IPS-20b (cell line): ENCODE results near the gene WDTC1.
"Not testable (repeated sequence)": the region's sequence is repeated elsewhere in the genome, so short reads cannot be mapped to it uniquely, and the experiment has no call there.

Experiments
- H3K27ac ChIP-seq: one replicate; pipeline ENCODE4 v1.5.1; 2013; ENCODE audit warnings: low read length
- H3K27me3 ChIP-seq: 2 replicates; pipeline ENCODE4 v1.6.1; 2013; ENCODE audit warnings: mild to moderate bottlenecking, low read length, inconsistent platforms; ENCODE audit not compliant: insufficient read depth
- H3K36me3 ChIP-seq: 2 replicates; pipeline ENCODE4 v1.6.1; 2013; ENCODE audit warnings: low read depth, mild to moderate bottlenecking, inconsistent platforms, low read length, moderate library complexity; ENCODE audit not compliant: insufficient read depth
- H3K4me1 ChIP-seq: 2 replicates; pipeline ENCODE4 v1.6.1; 2013; ENCODE audit warnings: mild to moderate bottlenecking, control low read depth, inconsistent platforms, low read length, moderate library complexity; ENCODE audit not compliant: insufficient read depth
- H3K4me3 ChIP-seq: 2 replicates; pipeline ENCODE4 v1.5.1; 2013; ENCODE audit warnings: mild to moderate bottlenecking, low read length, inconsistent platforms
- H3K9ac ChIP-seq: 2 replicates; pipeline ENCODE4 v1.6.1; 2013; ENCODE audit warnings: low read depth, mild to moderate bottlenecking, inconsistent platforms, low read length, moderate library complexity
- H3K9me3 ChIP-seq: 2 replicates; pipeline ENCODE4 v1.6.1; 2013; ENCODE audit warnings: mild to moderate bottlenecking, low read depth, low read length, inconsistent platforms; ENCODE audit not compliant: insufficient read depth

Gene WDTC1

DNA sequence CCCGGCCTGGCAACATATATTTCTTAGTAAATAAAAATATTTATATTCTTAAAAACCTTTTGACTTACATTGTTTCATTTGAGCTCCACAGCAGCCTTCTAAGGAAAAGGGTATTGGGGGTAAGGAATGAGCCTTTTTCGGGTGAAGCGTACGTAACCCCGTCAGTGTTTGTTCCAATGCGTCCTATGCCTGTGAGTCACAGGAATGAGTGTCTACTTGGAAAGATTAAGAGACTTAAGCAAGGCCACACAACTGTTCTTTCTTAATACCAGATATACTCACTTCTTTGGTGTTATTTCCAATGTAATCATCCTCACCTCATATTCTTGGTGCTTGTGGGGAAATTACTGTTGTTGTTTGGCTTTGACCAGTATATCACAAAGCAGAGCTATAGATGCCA, 22.7 kb downstream of the WDTC1 start:
- Histone ChIP-seq H3K9me3 (no peaks in the 10 kb centered on the region), H3K4me1 (no peaks in the 10 kb centered on the region), H3K27ac (no peak overlapping the region), H3K27me3 (no peaks in the 10 kb centered on the region), H3K9ac (no peak overlapping the region), H3K36me3 (no peaks in the 10 kb centered on the region), H3K4me3 (no peak overlapping the region)

DNA sequence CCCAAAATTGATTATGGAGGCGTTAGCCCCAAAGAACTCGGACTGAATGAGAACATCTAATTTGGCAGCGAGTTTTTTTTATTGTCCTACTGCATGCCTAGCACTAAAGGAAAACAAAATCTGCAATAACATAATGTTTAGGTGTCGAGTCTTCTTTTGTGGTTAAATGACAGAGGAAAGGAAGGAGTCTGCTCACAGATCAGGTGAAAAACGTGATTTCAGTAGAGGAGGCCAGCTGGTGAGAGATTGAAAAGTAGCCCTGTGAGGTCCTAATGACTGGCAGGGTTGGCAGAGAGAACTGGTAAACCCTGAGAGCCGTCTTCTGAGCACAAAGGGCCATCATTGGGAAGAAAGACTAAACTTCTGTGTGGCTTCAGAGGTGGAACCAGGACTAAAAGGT, 24.2 kb downstream of the WDTC1 start:
- Histone ChIP-seq H3K27ac (no peak overlapping the region), H3K9ac (no peak overlapping the region), H3K27me3 (no peaks in the 10 kb centered on the region), H3K9me3 (no peaks in the 10 kb centered on the region), H3K4me3 (no peak overlapping the region), H3K4me1 (no peaks in the 10 kb centered on the region), H3K36me3 (no peaks in the 10 kb centered on the region)

DNA sequence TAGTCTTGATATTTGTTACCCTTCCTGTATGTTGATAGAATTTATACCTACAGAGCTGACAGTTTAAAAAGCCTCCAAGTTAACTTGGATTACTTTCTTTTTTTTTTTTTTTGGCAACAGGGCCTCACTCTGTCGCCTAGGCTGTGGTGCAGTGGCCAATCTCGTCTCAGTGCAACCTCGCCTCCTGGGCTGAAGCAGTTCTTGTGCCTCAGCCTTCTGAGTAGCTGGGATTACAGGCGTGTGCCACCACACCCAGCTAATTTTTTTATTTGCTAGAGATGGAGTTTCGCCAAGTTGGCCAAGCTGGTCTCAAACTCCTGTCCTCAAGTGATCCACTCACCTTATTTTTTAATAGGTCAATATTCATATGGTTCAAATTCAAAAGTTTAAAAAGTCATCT, 32.7 kb downstream of the WDTC1 start:
- Histone ChIP-seq H3K9ac (no peak overlapping the region), H3K27me3 (no peaks in the 10 kb centered on the region), H3K9me3 (no peaks in the 10 kb centered on the region; the same call in 1 of the 2 replicates), H3K4me3 (no peak overlapping the region), H3K36me3 (peaks cover 10% of the 10 kb centered on the region; the same call in 1 of the 2 replicates), H3K27ac (no peak overlapping the region), H3K4me1 (no peaks in the 10 kb centered on the region)

DNA sequence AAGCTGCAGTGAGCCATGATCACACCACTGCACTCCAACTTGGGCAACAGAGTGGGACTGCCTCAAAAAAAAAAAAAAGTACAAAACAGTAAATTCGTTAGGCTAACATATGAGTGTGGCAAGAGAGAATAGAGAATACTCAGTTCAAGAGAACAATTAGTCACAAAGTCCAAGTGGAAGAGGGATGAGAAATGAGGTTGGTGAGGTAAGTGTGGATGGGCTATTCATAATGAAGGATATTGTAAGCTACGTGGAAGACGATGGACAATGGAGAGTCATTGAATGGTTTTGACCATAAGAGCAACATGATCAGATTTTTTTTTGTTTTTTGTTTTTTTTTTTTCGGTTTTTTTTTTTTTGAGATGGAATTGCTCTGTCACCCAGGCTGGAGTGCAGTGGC, 34.8 kb downstream of the WDTC1 start:
- Histone ChIP-seq H3K36me3 (peaks cover 9% of the 10 kb centered on the region; the same call in 1 of the 2 replicates), H3K9me3 (no peaks in the 10 kb centered on the region; the same call in 1 of the 2 replicates), H3K27me3 (no peaks in the 10 kb centered on the region), H3K9ac (no peak overlapping the region), H3K4me1 (no peaks in the 10 kb centered on the region), H3K27ac (no peak overlapping the region), H3K4me3 (no peak overlapping the region)

DNA sequence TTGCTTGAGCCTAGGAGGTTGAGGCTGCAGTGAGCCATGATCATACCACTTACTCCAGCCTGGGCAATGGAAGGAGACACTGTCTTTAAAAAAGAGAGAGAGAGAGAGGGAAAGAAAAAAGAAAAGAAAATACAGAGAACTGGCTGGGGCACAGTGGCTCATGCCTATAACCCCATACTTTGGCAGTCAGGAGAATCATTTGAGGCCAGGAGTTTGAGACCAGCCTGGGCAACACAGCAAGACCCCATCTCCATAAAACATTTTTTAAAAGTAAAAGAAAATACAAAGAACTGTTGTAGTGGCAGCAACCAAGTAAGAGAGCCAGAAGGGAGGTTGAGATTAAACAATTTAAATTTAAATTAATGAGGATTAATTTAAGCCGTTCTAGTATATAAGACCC, 39.8 kb downstream of the WDTC1 start:
- Histone ChIP-seq H3K27me3 (no peaks in the 10 kb centered on the region), H3K9me3 (peaks cover 6% of the 10 kb centered on the region; the same call in 1 of the 2 replicates), H3K4me1 (no peaks in the 10 kb centered on the region), H3K36me3 (no peaks in the 10 kb centered on the region), H3K9ac (no peak overlapping the region), H3K27ac (no peak overlapping the region), H3K4me3 (no peak overlapping the region)

DNA sequence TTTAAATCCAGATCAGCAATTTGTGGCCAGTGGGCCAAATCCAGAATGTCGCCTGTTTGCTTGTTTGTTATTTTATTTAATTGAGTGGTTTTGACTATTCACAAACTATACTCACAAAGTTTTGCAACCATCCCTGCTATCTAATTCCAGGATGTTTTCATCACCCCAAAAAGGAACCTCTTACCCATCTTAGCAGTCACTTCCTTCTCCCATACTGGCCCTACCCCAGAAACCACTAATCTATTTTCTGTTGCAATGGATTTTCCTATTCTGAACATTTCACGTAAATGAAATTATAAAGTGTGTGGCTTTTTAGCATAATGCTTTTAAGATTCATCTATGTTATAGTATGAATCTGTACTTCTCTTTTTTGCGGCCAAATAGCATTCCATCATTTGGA, 41.3 kb downstream of the WDTC1 start:
- Histone ChIP-seq H3K9ac (no peak overlapping the region), H3K27ac (no peak overlapping the region), H3K4me3 (no peak overlapping the region), H3K9me3 (peaks cover 6% of the 10 kb centered on the region; the same call in 1 of the 2 replicates), H3K4me1 (no peaks in the 10 kb centered on the region), H3K36me3 (no peaks in the 10 kb centered on the region), H3K27me3 (no peaks in the 10 kb centered on the region)

DNA sequence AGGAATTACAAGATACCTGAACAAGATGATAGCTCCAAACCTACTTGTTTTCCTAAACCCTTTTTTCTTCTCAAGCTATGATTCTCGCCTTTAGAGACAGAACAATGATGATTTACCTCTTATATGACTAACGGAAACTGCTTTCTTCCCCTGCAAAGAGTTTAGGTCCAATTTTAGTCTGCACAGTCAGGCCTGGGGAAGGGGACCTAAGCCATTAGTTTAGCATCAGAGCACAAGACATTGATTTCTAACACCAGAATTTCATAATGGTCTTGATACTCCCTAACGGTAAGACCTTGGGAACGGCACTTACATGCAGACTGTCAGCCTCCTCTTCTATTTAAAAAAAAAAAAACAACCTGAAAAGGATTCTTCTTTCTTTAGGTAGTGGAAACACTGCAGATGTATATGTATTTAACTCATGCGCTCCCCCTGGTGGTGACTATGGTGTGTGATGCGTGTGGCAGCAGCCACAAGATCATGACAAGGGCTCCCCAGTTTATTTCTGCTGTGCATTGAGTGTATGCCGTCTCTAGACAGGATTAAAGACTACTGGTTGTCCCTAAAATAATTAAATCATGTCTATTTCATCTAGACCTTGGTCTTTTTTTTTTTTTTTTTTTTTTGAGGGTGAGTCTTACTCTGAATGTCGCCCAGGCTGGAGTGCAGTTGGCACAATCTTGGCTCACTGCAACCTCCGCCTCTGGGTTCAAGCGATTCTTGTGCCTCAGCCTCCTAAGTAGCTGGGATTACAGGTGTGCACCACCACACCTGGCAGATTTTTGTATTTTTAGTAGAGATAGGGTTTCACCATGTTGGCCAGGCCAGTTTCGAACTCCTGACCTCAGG, 50.2 kb downstream of the WDTC1 start:
- Histone ChIP-seq H3K4me3 (no peak overlapping the region), H3K9me3 (no peaks in the 10 kb centered on the region), H3K9ac (no peak overlapping the region), H3K27ac (no peak overlapping the region), H3K4me1 (no peaks in the 10 kb centered on the region), H3K27me3 (no peaks in the 10 kb centered on the region), H3K36me3 (peaks cover 7% of the 10 kb centered on the region; the same call in 1 of the 2 replicates)

DNA sequence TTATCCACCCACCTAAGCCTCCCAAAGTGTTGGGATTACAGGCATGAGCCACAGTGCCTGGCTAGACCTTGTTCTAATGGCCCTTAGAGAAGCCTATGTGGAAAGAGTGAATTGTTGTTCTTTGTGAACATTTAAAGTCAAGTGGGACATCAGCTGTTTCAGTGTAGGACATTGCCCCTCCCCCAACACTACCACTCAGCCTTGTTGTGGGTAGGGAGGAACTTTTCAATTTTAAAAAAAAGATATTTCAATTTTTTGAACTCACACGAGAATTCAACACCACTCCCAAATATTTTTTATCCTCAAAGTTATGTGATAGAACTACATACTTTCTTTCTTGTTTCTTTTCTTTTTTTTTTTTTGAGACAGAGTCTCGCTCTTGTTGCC, 50.8 kb downstream of the WDTC1 start:
- no peak overlapping the region for H3K4me3 ChIP-seq
- H3K36me3 ChIP-seq, result peaks cover 7% of the 10 kb centered on the region; the same call in 1 of the 2 replicates
- no peak overlapping the region for H3K27ac ChIP-seq
- H3K27me3 ChIP-seq, result no peaks in the 10 kb centered on the region
- no peak overlapping the region for H3K9ac ChIP-seq
- H3K4me1 ChIP-seq, result no peaks in the 10 kb centered on the region
- no peaks in the 10 kb centered on the region for H3K9me3 ChIP-seq

DNA sequence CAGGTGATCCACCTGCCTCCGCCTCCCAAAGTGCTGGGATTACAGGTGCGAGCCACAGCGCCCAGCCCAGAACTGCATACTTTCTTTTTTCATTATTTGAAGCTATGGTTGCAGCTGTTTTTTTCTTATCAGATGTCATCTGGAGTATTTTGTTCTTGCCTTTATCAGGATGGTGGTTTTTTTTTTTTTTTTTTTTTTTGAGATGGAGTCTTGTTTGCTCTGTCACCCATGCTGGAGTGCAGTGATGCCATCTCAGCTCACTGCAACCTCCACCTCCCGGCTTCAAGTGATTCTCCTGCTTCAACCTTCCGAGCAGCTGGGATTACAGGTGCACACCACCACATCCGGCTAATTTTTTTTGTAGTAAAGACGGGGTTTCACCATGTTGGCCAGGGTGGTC, 51.4 kb downstream of the WDTC1 start:
- H3K9ac ChIP-seq, result not testable (repeated sequence)

DNA sequence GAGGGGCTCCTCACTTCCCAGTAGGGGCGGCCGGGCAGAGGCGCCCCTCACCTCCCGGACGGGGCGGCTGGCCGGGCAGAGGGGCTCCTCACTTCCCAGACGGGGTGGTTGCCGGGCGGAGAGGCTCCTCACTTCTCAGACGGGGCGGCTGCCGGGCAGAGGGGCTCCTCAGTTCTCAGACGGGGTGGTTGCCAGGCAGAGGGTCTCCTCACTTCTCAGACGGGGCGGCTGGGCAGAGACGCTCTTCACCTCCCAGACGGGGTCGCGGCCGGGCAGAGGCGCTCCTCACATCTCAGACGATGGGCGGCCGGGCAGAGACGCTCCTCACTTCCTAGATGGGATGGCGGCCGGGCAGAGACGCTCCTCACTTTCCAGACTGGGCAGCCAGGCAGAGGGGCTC, 54.7 kb downstream of the WDTC1 start:
- not testable (repeated sequence) for H3K4me1 ChIP-seq, H3K36me3 ChIP-seq, H3K9ac ChIP-seq, H3K9me3 ChIP-seq, H3K4me3 ChIP-seq, H3K27ac ChIP-seq, H3K27me3 ChIP-seq

More for the DNA sequence above, 51.4 kb downstream of the WDTC1 start:
- not testable (repeated sequence) for H3K4me3 ChIP-seq, H3K27me3 ChIP-seq, H3K9me3 ChIP-seq, H3K4me1 ChIP-seq, H3K36me3 ChIP-seq, H3K27ac ChIP-seq

DNA sequence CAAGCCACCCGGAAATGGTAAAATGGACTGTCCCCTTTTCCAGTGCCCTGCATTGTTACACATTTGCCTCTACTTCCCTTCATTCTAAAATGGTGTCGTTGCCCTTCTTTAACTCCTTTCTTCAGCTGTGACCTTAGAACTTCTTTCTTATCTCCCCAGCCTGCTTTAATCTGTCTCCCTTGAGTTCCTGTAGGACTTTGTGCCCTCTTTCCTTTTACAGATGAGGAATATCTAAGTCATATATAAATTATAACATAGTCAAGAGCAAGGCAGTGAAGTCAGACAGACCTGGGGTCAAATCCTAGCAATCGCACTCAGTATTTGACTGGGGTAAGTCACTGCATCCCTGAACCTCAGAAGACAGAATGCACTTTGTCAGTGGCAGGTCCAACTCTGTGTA, 56.1 kb downstream of the WDTC1 start:
- no peak overlapping the region for H3K9ac ChIP-seq
- H3K27ac ChIP-seq, result no peak overlapping the region
- peaks cover 7% of the 10 kb centered on the region for H3K36me3 ChIP-seq
- H3K27me3 ChIP-seq, result no peaks in the 10 kb centered on the region
- no peaks in the 10 kb centered on the region for H3K9me3 ChIP-seq
- H3K4me1 ChIP-seq, result no peaks in the 10 kb centered on the region
- H3K4me3 ChIP-seq, result no peak overlapping the region

DNA sequence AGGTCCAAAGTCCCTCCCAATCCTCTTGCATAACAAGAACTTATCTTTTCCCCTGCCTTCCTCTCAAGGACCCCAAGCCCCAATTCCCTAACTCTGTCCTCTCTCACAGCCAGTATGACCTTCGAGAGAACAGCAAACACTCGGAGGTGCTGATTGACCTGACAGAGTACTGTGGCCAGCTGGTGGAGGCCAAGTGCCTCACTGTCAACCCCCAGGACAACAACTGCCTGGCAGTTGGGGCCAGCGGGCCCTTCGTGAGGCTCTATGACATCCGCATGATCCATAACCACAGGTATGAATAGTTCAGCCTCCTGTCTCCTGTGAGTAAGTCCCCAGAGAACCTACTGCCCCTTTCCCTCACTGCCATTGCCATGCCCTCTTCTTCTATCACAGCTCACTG, 57.7 kb downstream of the WDTC1 start:
- no peaks in the 10 kb centered on the region for H3K4me1 ChIP-seq
- H3K4me3 ChIP-seq, result no peak overlapping the region
- no peaks in the 10 kb centered on the region for H3K9me3 ChIP-seq
- H3K9ac ChIP-seq, result no peak overlapping the region
- H3K27ac ChIP-seq, result no peak overlapping the region
- H3K36me3 ChIP-seq, result peaks cover 7% of the 10 kb centered on the region
- H3K27me3 ChIP-seq, result no peaks in the 10 kb centered on the region
